ENCODE data around the gene GAB2.

DNA sequence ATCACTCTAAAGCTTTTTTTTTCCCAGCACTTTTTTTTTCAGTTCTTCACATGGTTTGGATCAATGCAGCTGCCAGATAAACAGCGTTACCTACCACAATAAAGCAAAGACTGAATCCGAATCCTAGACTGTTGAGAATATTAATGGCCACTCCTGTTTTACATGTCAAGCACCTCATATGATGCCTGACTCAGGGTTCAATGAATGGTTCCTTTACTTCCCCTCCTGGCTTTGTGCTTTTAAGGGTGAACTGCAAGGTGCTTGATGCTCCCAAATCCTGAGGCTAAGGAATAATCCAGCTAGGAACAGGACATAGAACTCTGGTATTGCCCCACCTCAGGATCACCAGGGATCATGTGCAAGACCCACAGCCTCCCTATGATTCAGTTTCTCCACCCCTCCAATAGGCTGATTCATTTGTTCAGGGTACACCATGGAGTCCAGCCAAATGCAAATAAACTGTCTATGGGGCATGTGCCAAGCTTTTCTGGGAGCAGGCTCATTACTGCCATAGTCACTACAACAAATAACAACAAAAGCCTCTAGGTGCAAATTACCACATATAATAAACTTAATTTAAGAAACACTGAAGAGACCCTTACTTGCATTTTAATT lies 104.3 kb downstream of the GAB2 start:
- TF ChIP-seq, protein P1, sequence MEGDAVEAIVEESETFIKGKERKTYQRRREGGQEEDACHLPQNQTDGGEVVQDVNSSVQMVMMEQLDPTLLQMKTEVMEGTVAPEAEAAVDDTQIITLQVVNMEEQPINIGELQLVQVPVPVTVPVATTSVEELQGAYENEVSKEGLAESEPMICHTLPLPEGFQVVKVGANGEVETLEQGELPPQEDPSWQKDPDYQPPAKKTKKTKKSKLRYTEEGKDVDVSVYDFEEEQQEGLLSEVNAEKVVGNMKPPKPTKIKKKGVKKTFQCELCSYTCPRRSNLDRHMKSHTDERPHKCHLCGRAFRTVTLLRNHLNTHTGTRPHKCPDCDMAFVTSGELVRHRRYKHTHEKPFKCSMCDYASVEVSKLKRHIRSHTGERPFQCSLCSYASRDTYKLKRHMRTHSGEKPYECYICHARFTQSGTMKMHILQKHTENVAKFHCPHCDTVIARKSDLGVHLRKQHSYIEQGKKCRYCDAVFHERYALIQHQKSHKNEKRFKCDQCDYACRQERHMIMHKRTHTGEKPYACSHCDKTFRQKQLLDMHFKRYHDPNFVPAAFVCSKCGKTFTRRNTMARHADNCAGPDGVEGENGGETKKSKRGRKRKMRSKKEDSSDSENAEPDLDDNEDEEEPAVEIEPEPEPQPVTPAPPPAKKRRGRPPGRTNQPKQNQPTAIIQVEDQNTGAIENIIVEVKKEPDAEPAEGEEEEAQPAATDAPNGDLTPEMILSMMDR (IDR thresholded peaks at IDR 0.05), result no peak
- no peak for TF ChIP-seq POLR2A (IDR thresholded peaks at IDR 0.05)
